HG02970 (cell line): ENCODE data around the gene ITGA2.
A peak's percentile ranks its signal among the peaks of the same experiment; 100 is the strongest.
"Not testable (repeated sequence)": the region's sequence is repeated elsewhere in the genome, so short reads cannot be mapped to it uniquely, and the experiment has no call there.

Experiments
- ATAC-seq: cut with Tn5 transposase; IDR thresholded peaks from one replicate; pipeline ENCODE4 v1.9.1; 2021; ENCODE audit warnings: mild to moderate bottlenecking, moderate library complexity, moderate number of reproducible peaks; ENCODE audit not compliant: unreplicated experiment, low FRiP score

ITGA2 gene

GRCh38 chr5:52989025-52989780 is at the start of gene ITGA2:
TSS of gene ITGA2 (plus strand) at chr5:52989352. CDS start at chr5:52989469, 117 bp downstream.
- peak; percentile 71 for ATAC-seq

GRCh38 chr5:52943285-52943684 is 45.9 kb upstream of the ITGA2 start:
- ATAC-seq, result no peak

- no peak for ATAC-seq
These were observed 45.3 kb upstream of the ITGA2 start for GRCh38 chr5:52943808-52944207.

- no peak for ATAC-seq
These were observed 44.1 kb upstream of the ITGA2 start for GRCh38 chr5:52945040-52945439.

GRCh38 chr5:52947208-52947607 is 41.9 kb upstream of the ITGA2 start:
- no peak for ATAC-seq

GRCh38 chr5:52947851-52948250 is 41.3 kb upstream of the ITGA2 start:
- no peak for ATAC-seq

- peak; percentile 97 for ATAC-seq
These were observed 40.6 kb upstream of the ITGA2 start for GRCh38 chr5:52948418-52949076.

GRCh38 chr5:52950686-52951085 is 38.5 kb upstream of the ITGA2 start:
- ATAC-seq, result no peak

- no peak for ATAC-seq
These were observed 36.7 kb upstream of the ITGA2 start for GRCh38 chr5:52952483-52952882.

- no peak for ATAC-seq
These were observed 33.1 kb upstream of the ITGA2 start for GRCh38 chr5:52956014-52956413.

GRCh38 chr5:52956915-52957747 is 32.0 kb upstream of the ITGA2 start:
- no peak for ATAC-seq

- no peak for ATAC-seq
These were observed 27.9 kb upstream of the ITGA2 start for GRCh38 chr5:52961274-52961681.

GRCh38 chr5:52963636-52964035 is 25.5 kb upstream of the ITGA2 start:
- no peak for ATAC-seq

- ATAC-seq, result no peak
These were observed 25.0 kb upstream of the ITGA2 start for GRCh38 chr5:52964138-52964537.

- ATAC-seq, result not testable (repeated sequence)
These were observed 13.0 kb upstream of the ITGA2 start for GRCh38 chr5:52976157-52976556.

- ATAC-seq, result no peak
These were observed 11.8 kb upstream of the ITGA2 start for GRCh38 chr5:52977264-52977897.

GRCh38 chr5:52981507-52981906 is 7.6 kb upstream of the ITGA2 start:
- no peak for ATAC-seq

- ATAC-seq, result no peak
These were observed 5.2 kb upstream of the ITGA2 start for GRCh38 chr5:52983731-52984636.

- ATAC-seq, result no peak
These were observed 3.8 kb upstream of the ITGA2 start for GRCh38 chr5:52985306-52985705.
